ENCODE data around the gene BNC2.
"Not testable (repeated sequence)": the region's sequence is repeated elsewhere in the genome, so short reads cannot be mapped to it uniquely, and the experiment has no call there.

Gene BNC2

GRCh38 chr9:16870596-16871335 is at the start of gene BNC2:
BNC2 (minus strand) TSS chr9:16870670; CDS start chr9:16870648, 22 bp downstream.
- peak; percentile 8 for TF ChIP-seq CTCF (conservative IDR thresholded peaks at IDR 0.05; ENCODE audit: low read depth, low read length)
- peak within 1 kb of the TSS; percentile 86 for H3K4me3 ChIP-seq (ENCODE audit: low read length)
- no peak for DNase-seq (ENCODE audit: low read depth)

- no peak for TF ChIP-seq CTCF (conservative IDR thresholded peaks at IDR 0.05; ENCODE audit: low read depth, low read length)
- no peak for DNase-seq (ENCODE audit: low read depth)
Observed at GRCh38 chr9:16918920-16919319, 48.5 kb upstream of the BNC2 start.

GRCh38 chr9:16915126-16915831 is 44.8 kb upstream of the BNC2 start:
- no peak for DNase-seq (ENCODE audit: low read depth)
- no peak overlapping the region for H3K4me3 ChIP-seq (ENCODE audit: low read length)
- no peak for TF ChIP-seq CTCF (conservative IDR thresholded peaks at IDR 0.05; ENCODE audit: low read depth, low read length)

More at GRCh38 chr9:16918920-16919319, 48.5 kb upstream of the BNC2 start:
- H3K4me3 ChIP-seq (ENCODE audit: low read length), result no peak overlapping the region

GRCh38 chr9:16912197-16912596 is 41.7 kb upstream of the BNC2 start:
- TF ChIP-seq CTCF (conservative IDR thresholded peaks at IDR 0.05; ENCODE audit: low read depth, low read length), result no peak
- no peak overlapping the region for H3K4me3 ChIP-seq (ENCODE audit: low read length)
- DNase-seq (ENCODE audit: low read depth), result no peak

GRCh38 chr9:16908206-16908605 is 37.7 kb upstream of the BNC2 start:
- H3K4me3 ChIP-seq (ENCODE audit: low read length); DNase-seq (ENCODE audit: low read depth): not testable (repeated sequence)

GRCh38 chr9:16904655-16905054 is 34.2 kb upstream of the BNC2 start:
- DNase-seq (ENCODE audit: low read depth), result no peak

GRCh38 chr9:16901590-16901989 is 31.1 kb upstream of the BNC2 start:
- TF ChIP-seq CTCF (conservative IDR thresholded peaks at IDR 0.05; ENCODE audit: low read depth, low read length), result no peak
- H3K4me3 ChIP-seq (ENCODE audit: low read length), result no peak overlapping the region
- no peak for DNase-seq (ENCODE audit: low read depth)

More at GRCh38 chr9:16904655-16905054, 34.2 kb upstream of the BNC2 start:
- no peak for TF ChIP-seq CTCF (conservative IDR thresholded peaks at IDR 0.05; ENCODE audit: low read depth, low read length)
- H3K4me3 ChIP-seq (ENCODE audit: low read length), result no peak overlapping the region
